GM19324 (cell line): Measurements from ENCODE around the gene ZFPM1.
"Not testable (repeated sequence)": the region's sequence is repeated elsewhere in the genome, so short reads cannot be mapped to it uniquely, and the experiment has no call there.

ENCODE experiments used
- ATAC-seq: cut with Tn5 transposase; IDR thresholded peaks from one replicate; pipeline ENCODE4 v1.9.1; 2021; ENCODE audit warnings: mild to moderate bottlenecking, moderate library complexity; ENCODE audit not compliant: unreplicated experiment, low FRiP score

ZFPM1 gene

GRCh38 chr16:88463411-88463810 is 10.3 kb downstream of the ZFPM1 start:
- no peak for ATAC-seq

- no peak for ATAC-seq
These were observed 11.6 kb downstream of the ZFPM1 start for GRCh38 chr16:88464447-88465318.

GRCh38 chr16:88465387-88465983 is 12.4 kb downstream of the ZFPM1 start:
- no peak for ATAC-seq

- ATAC-seq, result no peak
These were observed 13.2 kb downstream of the ZFPM1 start for GRCh38 chr16:88466175-88466862.

- no peak for ATAC-seq
These were observed 13.9 kb downstream of the ZFPM1 start for GRCh38 chr16:88466949-88467348.

- no peak for ATAC-seq
These were observed 14.5 kb downstream of the ZFPM1 start for GRCh38 chr16:88467541-88467944.

- no peak for ATAC-seq
These were observed 15.4 kb downstream of the ZFPM1 start for GRCh38 chr16:88468275-88469129.

GRCh38 chr16:88469615-88470395 is 16.7 kb downstream of the ZFPM1 start:
- no peak for ATAC-seq

- ATAC-seq, result not testable (repeated sequence)
These were observed 17.3 kb downstream of the ZFPM1 start for GRCh38 chr16:88470396-88470680.

- not testable (repeated sequence) for ATAC-seq
These were observed 17.6 kb downstream of the ZFPM1 start for GRCh38 chr16:88470696-88471095.

GRCh38 chr16:88471115-88471514 is 18.0 kb downstream of the ZFPM1 start:
- ATAC-seq, result no peak

GRCh38 chr16:88471575-88471974 is 18.5 kb downstream of the ZFPM1 start:
- ATAC-seq, result no peak

- ATAC-seq, result no peak
These were observed 19.0 kb downstream of the ZFPM1 start for GRCh38 chr16:88472069-88472468.

- ATAC-seq, result no peak
These were observed 19.6 kb downstream of the ZFPM1 start for GRCh38 chr16:88472637-88473205.

- no peak for ATAC-seq
These were observed 20.8 kb downstream of the ZFPM1 start for GRCh38 chr16:88473666-88474534.

GRCh38 chr16:88475037-88475436 is 22.0 kb downstream of the ZFPM1 start:
- no peak for ATAC-seq

- no peak for ATAC-seq
These were observed 23.1 kb downstream of the ZFPM1 start for GRCh38 chr16:88476203-88476602.

- ATAC-seq, result no peak
These were observed 23.8 kb downstream of the ZFPM1 start for GRCh38 chr16:88476817-88477397.
